HCT116 (cell line): ENCODE results near the gene NFAT5. TPM values are rescaled to one million over a fixed set of nuclear protein-coding genes. Genes with fewer than 3 reads are reported as not detected.

Experiments used
- ATAC-seq: fragments of 200-7000 bp; cut with Tn5 transposase; 2 replicates; pipeline ENCODE4 v1.9.1; 2020; ENCODE audit warnings: mild to moderate bottlenecking, moderate library complexity
- BruUV-seq: library from RNA; stranded (reverse); fragments of 400-500 nt; replicated peaks from 2 replicates; lab custom pipeline; 2021; lab: Mats Ljungman, UMichigan
- CTCF ChIA-PET: fragments of 300-600 bp; sonication (Branson Sonifier 250); formaldehyde crosslinking; loops from one replicate; lab custom pipeline; 2021; ENCODE audit warnings: antibody characterized with exemption; lab: Charles Lee
- POLR2A ChIA-PET: fragments of 300-600, 350-600 bp; sonication (Branson Sonifier 250); formaldehyde crosslinking; loops from one replicate; lab custom pipeline; 2021; ENCODE audit warnings: antibody characterized with exemption; lab: Charles Lee
- RAD21 ChIA-PET, 2 experiments: fragments of 300-600 bp; sonication (Branson Sonifier 250); formaldehyde crosslinking; loops; one replicate each; lab custom pipeline; 2023; ENCODE audit warnings: low total read pairs in 2 of 2; ENCODE audit not compliant: uncharacterized antibody in 2 of 2, unreplicated experiment in 2 of 2, low non-redundant PET in 1 of 2; lab: Charles Lee
- DNase-seq: peaks from one replicate; pipeline ENCODE4 v3.0.0-alpha.2; 2010; ENCODE audit warnings: low read depth, low spot score
- H2AFZ ChIP-seq: fragments of 200-600 bp; shearing (Covaris generic), sonication (generic); 2 replicates; pipeline ENCODE4 v1.6.1; 2017; ENCODE audit warnings: low read depth, mixed run types, mixed read lengths, antibody characterized with exemption, low read length; ENCODE audit not compliant: poor library complexity, severe bottlenecking
- H3K27ac ChIP-seq: 2 replicates; pipeline ENCODE4 v1.5.1; 2012; ENCODE audit warnings: low read depth, low read length
- H3K27me3 ChIP-seq: fragments of 200-600 bp; sonication (generic); 2 replicates; pipeline ENCODE4 v1.6.1; 2016; ENCODE audit warnings: mixed run types, low read length, mixed read lengths; ENCODE audit not compliant: insufficient read depth
- H3K36me3 ChIP-seq, 2 experiments: fragments of 200-500 bp in 1 of 2; fragments of 200-600 bp in 1 of 2; sonication (Bioruptor generic) in 1 of 2; sonication (generic) in 1 of 2; 2 replicates each; pipeline versions ENCODE4 v1.5.1 to v1.6.1; 2014 to 2016; ENCODE audit warnings: low read length in 2 of 2, inconsistent platforms in 1 of 2, mixed read lengths in 1 of 2, mixed run types in 1 of 2; ENCODE audit not compliant: insufficient read depth in 2 of 2, control insufficient read depth in 1 of 2
- H3K4me1 ChIP-seq, 2 experiments: fragments of 200-600 bp in 1 of 2; sonication (generic) in 1 of 2; 2 replicates each; pipeline versions ENCODE4 v1.5.1 to v1.6.1; 2012 to 2017; ENCODE audit warnings: low read length in 2 of 2, inconsistent platforms in 1 of 2, mild to moderate bottlenecking in 1 of 2, mixed read lengths in 1 of 2, mixed run types in 1 of 2, moderate library complexity in 1 of 2; ENCODE audit not compliant: insufficient read depth in 2 of 2, control insufficient read depth in 1 of 2
- H3K4me2 ChIP-seq: fragments of 200-600 bp; sonication (generic); 2 replicates; pipeline ENCODE4 v1.6.1; 2017; ENCODE audit warnings: mixed run types, low read length, mixed read lengths
- H3K4me3 ChIP-seq, 2 experiments: fragments of 200-600 bp in 1 of 2; sonication (generic) in 1 of 2; replicated peaks in 1 of 2; 2 replicates each; pipeline ENCODE4 v1.5.1; 2011 to 2016; ENCODE audit warnings: low read length in 2 of 2, control low read depth in 1 of 2, low read depth in 1 of 2, mild to moderate bottlenecking in 1 of 2, mixed read lengths in 1 of 2, mixed run types in 1 of 2
- H3K79me2 ChIP-seq: fragments of 200-600 bp; sonication (generic); 2 replicates; pipeline ENCODE4 v1.6.1; 2017; ENCODE audit warnings: mild to moderate bottlenecking, mixed run types, low read length, moderate library complexity, mixed read lengths; ENCODE audit not compliant: insufficient read depth
- H3K9ac ChIP-seq: fragments of 200-600 bp; sonication (generic); 2 replicates; pipeline ENCODE4 v1.6.1; 2016; ENCODE audit warnings: low read length, mixed read lengths
- H3K9me2 ChIP-seq: fragments of 200-600 bp; sonication (generic), shearing (Covaris generic); 2 replicates; pipeline ENCODE4 v1.6.1; 2017; ENCODE audit warnings: mixed run types, mild to moderate bottlenecking, moderate library complexity; ENCODE audit not compliant: insufficient read depth
- H3K9me3 ChIP-seq, 2 experiments: fragments of 200-500 bp in 1 of 2; fragments of 200-600 bp in 1 of 2; sonication (Bioruptor generic) in 1 of 2; sonication (generic) in 1 of 2; 2 replicates each; pipeline ENCODE4 v1.6.1; 2014 to 2017; ENCODE audit warnings: low read length in 2 of 2, mixed read lengths in 2 of 2, inconsistent platforms in 1 of 2, low read depth in 1 of 2, mild to moderate bottlenecking in 1 of 2, mixed run types in 1 of 2, moderate library complexity in 1 of 2; ENCODE audit not compliant: control insufficient read depth in 1 of 2, insufficient read depth in 1 of 2
- H4K20me1 ChIP-seq: fragments of 200-600 bp; sonication (generic), shearing (Covaris generic); 2 replicates; pipeline ENCODE4 v1.6.1; 2017; ENCODE audit warnings: mixed run types, mild to moderate bottlenecking, moderate library complexity; ENCODE audit not compliant: insufficient read depth
- ATF3 ChIP-seq: IDR thresholded peaks from 2 replicates; pipeline ENCODE4 v1.6.1; 2012
- EZH2 ChIP-seq: fragments of 200-600 bp; sonication (generic); IDR thresholded peaks from 2 replicates; pipeline ENCODE4 v1.6.1; 2017; ENCODE audit warnings: antibody characterized with exemption, mixed run types
- MAX ChIP-seq: IDR thresholded peaks from 2 replicates; pipeline ENCODE4 v1.6.1; 2012
- POLR2AphosphoS5 ChIP-seq: IDR thresholded peaks from 2 replicates; pipeline ENCODE4 v1.6.1; 2011; ENCODE audit warnings: mild to moderate bottlenecking, low read depth, low read length, moderate library complexity
- REST ChIP-seq: IDR thresholded peaks from 2 replicates; pipeline ENCODE4 v1.6.1; 2012; ENCODE audit warnings: low read depth
- SIN3A ChIP-seq: IDR thresholded peaks from 2 replicates; pipeline ENCODE4 v1.6.1; 2012; ENCODE audit warnings: low read depth
- YY1 ChIP-seq: IDR thresholded peaks from 2 replicates; pipeline ENCODE4 v1.6.1; 2011; ENCODE audit warnings: low read length, low read depth, moderate library complexity, mild to moderate bottlenecking; ENCODE audit not compliant: insufficient replicate concordance; ENCODE audit errors: extremely low read depth
- intact Hi-C: fragments of 100-400 bp; cut with micrococcal nuclease; formaldehyde crosslinking; loops from 2 replicates; pipeline ENCODE4 v1.10.0; 2022
- total RNA-seq: library from RNA; stranded (reverse); gene quantifications from one replicate; pipeline ENCODE4 v1.2.1, GENCODE V29; 2021; ENCODE audit not compliant: unreplicated experiment

Gene NFAT5
- total RNA-seq, 1 experiment from 2014 or later: 67.4 TPM

GRCh38 chr16:69626256-69626655 is 60.5 kb downstream of the NFAT5 start:
- Histone ChIP-seq H4K20me1 (peaks cover 13% of the 10 kb centered on the region), H3K4me3 (no peak overlapping the region), H3K9ac (no peak overlapping the region), H2AFZ (no peak overlapping the region), H3K79me2 (peaks cover 100% of the 10 kb centered on the region), H3K9me3 (no peaks in the 10 kb centered on the region), H3K27ac (no peak overlapping the region), H3K36me3 (peaks cover 16 to 25% of the 10 kb centered on the region in 2 experiments; a peak in 3 of 4 replicates), H3K9me2 (no peaks in the 10 kb centered on the region), H3K4me1 (peaks cover 0 to 9% of the 10 kb centered on the region in 2 experiments; a peak in 1 of 4 replicates), H3K27me3 (no peaks in the 10 kb centered on the region), H3K4me2 (no peak overlapping the region)
- ATAC-seq (no peak), DNase-seq (no peak)
- intact Hi-C loops: no loop called here
- no TSS peak for BruUV-seq
- POLR2A ChIA-PET: no interaction called here
- CTCF ChIA-PET: no interaction called here
- RAD21 ChIA-PET: no interaction called here
- TF ChIP-seq MAX (no peak), YY1 (no peak), SIN3A (no peak), ATF3 (no peak), POLR2AphosphoS5 (no peak)

GRCh38 chr16:69632828-69633227 is 67.1 kb downstream of the NFAT5 start:
- Histone ChIP-seq H3K36me3 (peaks cover 37 to 48% of the 10 kb centered on the region in 2 experiments), H3K9me3 (peaks cover 5 to 7% of the 10 kb centered on the region in 2 experiments; a peak in 3 of 4 replicates), H3K4me2 (no peak overlapping the region), H2AFZ (no peak overlapping the region), H4K20me1 (no peaks in the 10 kb centered on the region; the same call in 1 of the 2 replicates), H3K9ac (no peak overlapping the region), H3K79me2 (peaks cover 99% of the 10 kb centered on the region), H3K4me1 (no peaks in the 10 kb centered on the region), H3K9me2 (no peaks in the 10 kb centered on the region), H3K27ac (no peak overlapping the region), H3K27me3 (no peaks in the 10 kb centered on the region), H3K4me3 (no peak overlapping the region)
- DNase-seq (no peak), ATAC-seq (no peak)
- CTCF ChIA-PET: no interaction called here
- BruUV-seq: no TSS peak
- RAD21 ChIA-PET: no interaction called here
- POLR2A ChIA-PET: no interaction called here
- TF ChIP-seq REST (no peak), POLR2AphosphoS5 (no peak), EZH2 (no peak)
- intact Hi-C loops: no loop called here
